AG09309 (cell line): ENCODE measurements around the gene ABCC10.
"Not testable (repeated sequence)": the region's sequence is repeated elsewhere in the genome, so short reads cannot be mapped to it uniquely, and the experiment has no call there.

ENCODE experiments used
- DNase-seq: peaks from one replicate; pipeline ENCODE4 v3.0.0-alpha.2; 2010; ENCODE audit warnings: low read depth
- H3K4me3 ChIP-seq: 2 replicates; pipeline ENCODE4 v1.5.1; 2011; ENCODE audit warnings: mild to moderate bottlenecking, low read depth, low read length, moderate library complexity; ENCODE audit not compliant: control insufficient read depth
- CTCF ChIP-seq: IDR thresholded peaks from 2 replicates; pipeline ENCODE4 v1.5.1; 2011; ENCODE audit warnings: mild to moderate bottlenecking, low read depth, low read length, inconsistent platforms; ENCODE audit not compliant: insufficient read depth, control insufficient read depth; ENCODE audit errors: missing control alignments

Gene ABCC10

GRCh38 chr6:43460032-43460431 lies 32.7 kb downstream of the ABCC10 start:
- no peak for DNase-seq
- H3K4me3 ChIP-seq = no peak overlapping the region
- no peak for TF ChIP-seq CTCF

GRCh38 chr6:43461936-43462335 lies 34.6 kb downstream of the ABCC10 start:
- DNase-seq = no peak
- H3K4me3 ChIP-seq = no peak overlapping the region
- TF ChIP-seq CTCF = no peak

- H3K4me3 ChIP-seq = no peak overlapping the region
- TF ChIP-seq CTCF = no peak
- DNase-seq = no peak
Observed at GRCh38 chr6:43464337-43464736, 37.0 kb downstream of the ABCC10 start.

GRCh38 chr6:43465948-43466347 lies 38.6 kb downstream of the ABCC10 start:
- no peak for TF ChIP-seq CTCF
- no peak for DNase-seq
- no peak overlapping the region for H3K4me3 ChIP-seq

- DNase-seq = not testable (repeated sequence)
Observed at GRCh38 chr6:43467265-43467664, 39.9 kb downstream of the ABCC10 start.

GRCh38 chr6:43467752-43468151 lies 40.4 kb downstream of the ABCC10 start:
- H3K4me3 ChIP-seq = no peak overlapping the region
- DNase-seq = no peak
- TF ChIP-seq CTCF = no peak

More at GRCh38 chr6:43467265-43467664, 39.9 kb downstream of the ABCC10 start:
- not testable (repeated sequence) for H3K4me3 ChIP-seq

- TF ChIP-seq CTCF = no peak
- DNase-seq = no peak
- no peak overlapping the region for H3K4me3 ChIP-seq
Observed at GRCh38 chr6:43468240-43468639, 40.9 kb downstream of the ABCC10 start.
